ELR (cell line): ENCODE results near the gene FLACC1.
"Not testable (repeated sequence)": the region's sequence is repeated elsewhere in the genome, so short reads cannot be mapped to it uniquely, and the experiment has no call there.

Experiments
- DNase-seq: peaks from one replicate; pipeline ENCODE4 v3.0.0-alpha.2; 2015; ENCODE audit warnings: low read depth

The FLACC1 gene

DNA sequence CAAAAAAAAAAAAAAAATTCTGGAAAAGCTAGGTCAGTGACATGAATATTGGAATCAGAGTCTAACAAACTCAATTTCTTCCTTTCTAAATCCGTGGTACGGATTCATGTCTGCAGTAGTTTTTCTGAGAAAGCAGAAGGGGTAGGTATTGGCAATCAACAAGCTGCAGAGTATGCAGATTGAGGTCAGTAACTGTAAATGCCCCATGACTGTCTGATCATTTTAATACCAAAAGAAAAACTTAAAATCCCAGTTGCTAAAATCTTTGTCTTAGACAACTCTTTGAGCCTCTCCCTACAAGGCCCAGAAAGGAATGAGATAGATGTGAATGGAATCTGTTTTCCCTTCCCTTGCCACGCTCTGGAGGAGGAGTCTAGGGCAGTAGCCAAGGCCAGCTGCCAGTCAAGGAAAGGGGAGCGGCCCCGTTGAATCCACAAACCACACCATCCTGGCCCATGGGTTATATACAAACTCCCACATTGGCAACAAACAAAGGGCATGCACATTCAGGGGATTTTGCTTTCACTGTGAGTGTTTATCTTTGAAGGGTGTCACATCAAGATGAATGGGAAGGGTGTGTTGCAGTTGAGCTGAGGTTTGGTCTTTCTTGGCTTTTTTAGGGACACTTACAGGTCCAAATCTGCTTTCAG, 102.9 kb downstream of the FLACC1 start:
- no peak for DNase-seq

- DNase-seq: no peak
These were observed 106.4 kb downstream of the FLACC1 start for GRCh38 chr2:201250741-201251140.

- DNase-seq: no peak
These were observed 107.3 kb downstream of the FLACC1 start for GRCh38 chr2:201249889-201250288.

DNA sequence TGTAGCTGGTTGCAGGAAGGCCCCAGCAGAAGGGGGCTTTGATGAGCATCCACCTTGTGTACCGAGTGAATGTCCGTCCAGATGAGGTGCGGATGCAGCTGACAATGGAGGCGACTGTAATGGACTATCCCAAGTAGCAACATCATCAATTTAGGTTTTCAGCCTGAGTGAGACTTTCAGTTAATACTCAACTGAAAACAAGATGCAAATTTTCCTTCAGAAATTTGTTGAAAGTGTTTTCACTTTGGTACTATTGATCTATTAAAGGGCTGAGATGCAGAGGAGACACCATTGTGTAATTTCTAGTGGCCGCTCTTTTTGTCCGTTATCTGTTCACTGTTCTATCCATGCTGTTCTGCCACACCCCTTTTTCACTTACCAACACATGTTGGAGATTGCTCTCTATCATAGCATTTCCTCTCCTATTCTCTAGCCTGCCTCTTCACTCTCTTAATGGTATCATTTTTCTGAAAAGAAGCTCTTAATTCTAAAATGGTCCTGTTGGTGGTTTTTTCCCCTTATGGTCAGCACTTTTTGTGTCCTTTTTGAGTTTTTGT, 108.8 kb downstream of the FLACC1 start:
- no peak for DNase-seq

DNA sequence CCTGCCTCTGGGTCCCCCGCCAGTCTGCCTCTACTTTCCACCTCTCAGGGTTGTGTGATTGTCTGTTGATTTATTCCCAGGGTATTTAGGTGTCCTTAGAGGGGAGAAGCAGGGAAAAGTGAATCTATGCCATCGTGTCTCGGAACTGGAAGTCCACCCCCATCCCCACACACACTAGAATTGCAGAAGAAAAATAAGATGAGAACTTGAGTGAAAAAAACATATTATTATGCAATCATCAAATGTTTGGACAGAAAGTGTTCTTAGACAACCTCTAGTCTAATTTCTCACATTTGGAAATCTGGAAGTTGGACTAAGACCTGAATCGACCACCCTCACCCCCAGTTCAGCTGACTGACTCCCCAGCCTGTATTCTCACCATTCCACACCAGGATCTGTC, 110.9 kb downstream of the FLACC1 start:
- DNase-seq: no peak

- DNase-seq: no peak
These were observed 112.3 kb downstream of the FLACC1 start for GRCh38 chr2:201244829-201245228.

GRCh38 chr2:201242571-201243277, 114.4 kb downstream of the FLACC1 start:
- DNase-seq: no peak

DNA sequence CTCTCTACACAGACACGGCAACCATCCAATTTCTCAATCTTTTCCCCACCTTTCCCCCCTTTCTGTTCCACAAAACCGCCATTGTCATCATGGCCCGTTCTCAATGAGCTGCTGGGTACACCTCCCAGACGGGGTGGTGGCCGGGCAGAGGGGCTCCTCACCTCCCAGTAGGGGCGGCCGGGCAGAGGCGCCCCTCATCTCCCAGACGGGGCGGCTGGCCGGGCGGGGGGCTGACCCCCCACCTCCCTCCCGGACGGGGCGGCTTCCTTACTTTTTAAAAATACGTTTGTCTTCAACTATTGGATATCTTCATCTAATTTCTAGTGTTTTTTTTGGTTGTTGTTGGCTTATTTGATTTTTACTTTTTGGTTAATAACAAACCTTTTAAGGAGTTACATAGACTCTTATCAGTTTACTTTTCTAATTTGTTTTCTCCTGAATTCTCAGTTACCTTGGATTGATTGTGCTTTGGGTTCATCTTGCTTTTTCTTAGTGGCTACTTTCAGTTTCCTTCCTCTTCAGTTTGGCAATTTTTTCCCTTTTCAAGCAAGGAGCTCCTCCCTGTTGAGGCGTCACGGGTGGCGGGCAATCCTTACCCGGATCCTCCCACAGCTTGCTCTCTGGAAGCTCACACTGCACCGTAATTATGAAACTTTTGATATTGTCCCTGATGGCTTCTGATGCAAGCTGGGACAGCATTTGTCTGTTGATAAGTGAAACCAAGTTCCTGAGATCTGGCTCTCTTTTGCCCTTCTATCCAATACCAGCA, 117.8 kb downstream of the FLACC1 start:
- DNase-seq: not testable (repeated sequence)
